Measurements from ENCODE around the gene NAA40. TPM values are rescaled to one million over a fixed set of nuclear protein-coding genes. Genes with fewer than 3 reads are reported as not detected.
A peak's percentile ranks its signal among the peaks of the same experiment; 100 is the strongest.

Gene NAA40
- total and polyA plus RNA-seq, 2 of the 13 experiments (the other 11 are each of a cell fraction or from before 2014, with no cell fraction given), result 11.1 to 17.9 TPM

DNA sequence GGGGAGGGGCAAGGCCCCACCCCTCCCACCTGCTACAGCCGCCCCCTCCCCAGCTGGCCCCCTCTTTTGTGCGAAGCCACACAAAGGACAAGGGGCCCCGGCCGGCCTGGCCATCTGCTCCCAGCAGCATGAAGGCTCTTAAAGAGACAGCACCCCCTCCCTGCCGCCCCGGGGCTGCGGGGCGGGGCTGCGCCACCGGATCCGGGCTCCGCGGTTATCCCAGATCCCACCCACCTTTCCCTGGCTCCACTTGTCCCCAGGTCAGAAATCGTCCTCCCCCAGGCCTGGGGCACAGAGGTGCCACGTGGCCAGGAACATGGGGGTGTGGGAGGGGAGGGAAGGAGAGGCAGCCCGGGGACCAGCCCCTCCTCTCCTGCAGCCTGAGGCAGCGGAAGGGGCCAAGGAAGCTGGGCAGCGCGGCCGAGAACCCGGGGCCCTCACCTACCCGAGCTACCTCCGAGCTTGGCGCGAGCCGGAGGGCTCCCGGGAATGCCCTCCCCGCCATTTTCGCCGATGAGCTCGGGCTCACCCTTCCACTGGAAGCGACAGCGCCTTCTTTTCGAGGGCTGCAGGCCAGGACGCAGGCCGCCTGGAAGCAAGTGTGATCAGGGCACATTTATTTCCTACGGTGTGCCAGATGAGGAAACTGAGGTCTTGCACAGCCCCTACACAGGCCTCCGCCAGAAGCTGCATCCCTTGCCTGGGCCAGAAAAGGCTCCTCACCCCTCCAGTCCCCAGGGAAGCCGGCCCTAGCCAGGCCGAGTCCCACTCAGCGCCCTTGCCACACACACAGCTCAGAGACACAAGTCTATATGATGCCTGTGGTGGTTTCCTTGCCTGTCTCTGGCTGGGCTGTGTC is 19.3 kb upstream of the NAA40 start (continued):
- TF ChIP-seq ZNF574 (CRISPR knock-in tag; IDR thresholded peaks at IDR 0.05), result peak; percentile 68
- TF ChIP-seq CCDC6 (CRISPR knock-in tag; IDR thresholded peaks at IDR 0.05), result peak; percentile 10; the same call in 1 of the 2 replicates

DNA sequence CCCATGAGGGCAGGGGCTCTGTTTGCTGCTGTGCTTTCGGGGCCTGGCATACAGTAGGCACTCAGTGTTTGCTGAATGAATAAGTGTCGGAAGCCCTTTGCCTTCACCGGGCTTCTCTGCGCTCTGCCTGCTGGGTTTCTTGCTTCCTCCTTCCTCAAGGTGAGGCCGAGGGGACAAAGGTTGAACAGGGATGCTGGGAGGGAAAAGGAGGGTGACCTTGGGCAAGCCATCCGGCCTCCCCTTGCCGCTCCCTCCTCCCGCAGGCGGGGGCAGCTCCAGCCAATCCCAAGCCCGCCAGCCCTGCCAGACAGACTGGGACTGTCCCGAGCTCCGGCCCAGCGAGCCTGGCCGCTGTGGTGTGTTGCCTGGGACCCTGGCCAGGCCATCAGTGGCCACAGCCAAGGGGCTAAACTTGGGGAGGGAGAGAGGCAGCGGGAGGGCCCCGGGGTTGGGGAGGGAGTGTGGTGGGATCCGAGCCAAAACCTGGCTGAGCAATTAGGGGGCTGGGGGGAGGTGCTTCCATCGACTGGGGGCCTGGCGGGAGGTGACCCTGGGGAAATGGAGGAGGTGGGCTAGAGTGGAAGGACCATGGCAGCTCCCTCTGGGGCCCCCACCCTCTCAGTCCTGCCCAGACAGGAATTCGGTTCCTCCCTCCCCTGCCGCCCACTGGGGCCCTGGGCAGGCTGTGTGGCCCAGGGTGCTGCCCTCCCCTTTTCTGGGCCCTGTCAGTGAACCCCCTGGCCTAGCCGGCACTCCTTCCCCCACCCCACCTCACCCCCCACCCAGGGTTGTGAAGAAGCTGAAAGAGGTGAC is 18.5 kb upstream of the NAA40 start:
- Histone ChIP-seq H3K9ac (ENCODE audit: insufficient read depth, low read depth, low read length) (peak overlapping the region; percentile 72), H3K4me3 (replicated peaks in 1 of 3; ENCODE audit: insufficient read depth in 1 of 3, low read depth in 2 of 3, low read length in 3 of 3) (peak overlapping the region; percentile 59 to 84 (median 76)), H3K27ac (ENCODE audit: extremely low read length, insufficient read depth, low read length) (peak overlapping the region; percentile 82), H3K27me3 (ENCODE audit: control insufficient read depth in 1 of 2, insufficient read depth in 2 of 2, low read length in 2 of 2) (peaks cover 0 to 4% of the 10 kb centered on the region in 2 experiments; a peak in 2 of 5 replicates), H4K20me1 (ENCODE audit: insufficient read depth, low read length) (no peaks in the 10 kb centered on the region), H2AFZ (ENCODE audit: low read length) (no peak overlapping the region), H3K79me2 (ENCODE audit: insufficient read depth, low read length) (no peaks in the 10 kb centered on the region), H3K36me3 (replicated peaks in 1 of 2; ENCODE audit: control insufficient read depth in 1 of 2, insufficient read depth in 2 of 2, low read length in 2 of 2) (no peaks in the 10 kb centered on the region), H3K4me1 (ENCODE audit: insufficient read depth, low read length) (peaks cover 48% of the 10 kb centered on the region), H3K4me2 (ENCODE audit: low read depth, low read length) (peak overlapping the region; percentile 74), H3K9me3 (ENCODE audit: low read length) (no peaks in the 10 kb centered on the region)
- no TSS peak for BruUV-seq (replicated peaks)
- in situ Hi-C loops (cut with HindIII; ENCODE audit: extremely low pct_ligation_motif_present, low pct_unique_long_range_greater_than_20kb), result no loop called here
- peak; percentile 89 for FAIRE-seq
- ChIA-PET POLR2A (interaction anchor here (0.8 to 2.0 kb wide), 12 partner anchors 11 to 154 kb away, joined by 3 to 15 read pairs (median 6); partner anchors contain the start of genes COX8A and MARK2), CTCF (ENCODE audit: low intra/inter-chr PET ratio, low total read pairs) (interaction anchor here (0.5 to 1.3 kb wide), 2 partner anchors 83 to 92 kb away, joined by 3 to 9 read pairs; no protein-coding TSS in a partner anchor)
- WGBS (ENCODE audit: low lambda C conversion rate), result 3% methylated on average over 13 of the region's 22 CpGs
- ATAC-seq, result peak; percentile 69
- intact Hi-C loops (cut with micrococcal nuclease; ENCODE audit: unreplicated experiment), result no loop called here
- DNase-seq (ENCODE audit: low spot score), result peak; percentile 60
- TF ChIP-seq DRAP1 (CRISPR knock-in tag; IDR thresholded peaks at IDR 0.05), result peak; percentile 50; the same call in 1 of the 2 replicates
- TF ChIP-seq MTA1 (CRISPR knock-in tag; IDR thresholded peaks at IDR 0.05; ENCODE audit: borderline replicate concordance), result no peak
- TF ChIP-seq PAX8 (CRISPR knock-in tag; IDR thresholded peaks at IDR 0.05; ENCODE audit: borderline replicate concordance), result no peak
- peak; percentile 60 for TF ChIP-seq ELF3 (CRISPR knock-in tag; IDR thresholded peaks at IDR 0.05)
- TF ChIP-seq FOXA3 (CRISPR knock-in tag; IDR thresholded peaks at IDR 0.05), result no peak
- peak; percentile 85 for TF ChIP-seq HNF4A (CRISPR knock-in tag; IDR thresholded peaks at IDR 0.05)
- TF ChIP-seq ZBTB8A (CRISPR knock-in tag; IDR thresholded peaks at IDR 0.05; ENCODE audit: borderline replicate concordance, low read depth), result no peak
- TF ChIP-seq ZNF264 (CRISPR knock-in tag; IDR thresholded peaks at IDR 0.05), result 0 out of 2 replicates have a peak, but pooled peaks have one; percentile 36
- no peak; the same call in 1 of the 2 replicates for TF ChIP-seq GATAD2A (CRISPR knock-in tag; IDR thresholded peaks at IDR 0.05)
- TF ChIP-seq CHCHD3 (CRISPR knock-in tag; IDR thresholded peaks at IDR 0.05), result no peak
- TF ChIP-seq, protein P1, sequence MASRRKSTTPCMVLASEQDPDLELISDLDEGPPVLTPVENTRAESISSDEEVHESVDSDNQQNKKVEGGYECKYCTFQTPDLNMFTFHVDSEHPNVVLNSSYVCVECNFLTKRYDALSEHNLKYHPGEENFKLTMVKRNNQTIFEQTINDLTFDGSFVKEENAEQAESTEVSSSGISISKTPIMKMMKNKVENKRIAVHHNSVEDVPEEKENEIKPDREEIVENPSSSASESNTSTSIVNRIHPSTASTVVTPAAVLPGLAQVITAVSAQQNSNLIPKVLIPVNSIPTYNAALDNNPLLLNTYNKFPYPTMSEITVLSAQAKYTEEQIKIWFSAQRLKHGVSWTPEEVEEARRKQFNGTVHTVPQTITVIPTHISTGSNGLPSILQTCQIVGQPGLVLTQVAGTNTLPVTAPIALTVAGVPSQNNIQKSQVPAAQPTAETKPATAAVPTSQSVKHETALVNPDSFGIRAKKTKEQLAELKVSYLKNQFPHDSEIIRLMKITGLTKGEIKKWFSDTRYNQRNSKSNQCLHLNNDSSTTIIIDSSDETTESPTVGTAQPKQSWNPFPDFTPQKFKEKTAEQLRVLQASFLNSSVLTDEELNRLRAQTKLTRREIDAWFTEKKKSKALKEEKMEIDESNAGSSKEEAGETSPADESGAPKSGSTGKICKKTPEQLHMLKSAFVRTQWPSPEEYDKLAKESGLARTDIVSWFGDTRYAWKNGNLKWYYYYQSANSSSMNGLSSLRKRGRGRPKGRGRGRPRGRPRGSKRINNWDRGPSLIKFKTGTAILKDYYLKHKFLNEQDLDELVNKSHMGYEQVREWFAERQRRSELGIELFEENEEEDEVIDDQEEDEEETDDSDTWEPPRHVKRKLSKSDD (CRISPR knock-in tag; IDR thresholded peaks at IDR 0.05; ENCODE audit: low read depth), result no peak
- TF ChIP-seq ZFP90 (CRISPR knock-in tag; IDR thresholded peaks at IDR 0.05; ENCODE audit: borderline replicate concordance), result 0 out of 2 replicates have a peak, but pooled peaks have one; percentile 30
